HCT116 (cell line): ENCODE measurements around the gene PLK2.

ENCODE experiments used
- CEBPB ChIP-seq: IDR thresholded peaks from 2 replicates; pipeline ENCODE4 v1.6.1; 2012; ENCODE audit warnings: low read depth
- CTCF ChIP-seq, 3 experiments: fragments of 200-600 bp in 1 of 3; sonication (generic) in 1 of 3; IDR thresholded peaks in 2 of 3; conservative IDR thresholded peaks in 1 of 3; 2 replicates each; pipeline ENCODE4 v1.5.1; 2012 to 2017; ENCODE audit warnings: low read depth in 2 of 3, low read length in 2 of 3, antibody characterized with exemption in 1 of 3, borderline replicate concordance in 1 of 3, control low read depth in 1 of 3, mild to moderate bottlenecking in 1 of 3, mixed read lengths in 1 of 3, mixed run types in 1 of 3, moderate library complexity in 1 of 3; ENCODE audit not compliant: insufficient read depth in 1 of 3
- EGR1 ChIP-seq: IDR thresholded peaks from 2 replicates; pipeline ENCODE4 v1.6.1; 2012; ENCODE audit warnings: low read depth
- ELF1 ChIP-seq: IDR thresholded peaks from 2 replicates; pipeline ENCODE4 v1.6.1; 2012; ENCODE audit warnings: low read depth, borderline replicate concordance
- EZH2 ChIP-seq: fragments of 200-600 bp; sonication (generic); IDR thresholded peaks from 2 replicates; pipeline ENCODE4 v1.6.1; 2017; ENCODE audit warnings: antibody characterized with exemption, mixed run types
- EZH2phosphoT487 ChIP-seq: fragments of 200-600 bp; IDR thresholded peaks from 2 replicates; pipeline ENCODE4 v1.6.1; 2018; ENCODE audit warnings: antibody characterized with exemption, borderline replicate concordance
- JUND ChIP-seq: IDR thresholded peaks from 2 replicates; pipeline ENCODE4 v1.6.1; 2012
- POLR2A ChIP-seq: IDR thresholded peaks from 2 replicates; pipeline ENCODE4 v1.7.0; 2011; ENCODE audit warnings: borderline replicate concordance; ENCODE audit not compliant: insufficient read depth, insufficient read length; ENCODE audit errors: extremely low read depth
- REST ChIP-seq: IDR thresholded peaks from 2 replicates; pipeline ENCODE4 v1.6.1; 2012; ENCODE audit warnings: low read depth
- YY1 ChIP-seq: IDR thresholded peaks from 2 replicates; pipeline ENCODE4 v1.6.1; 2011; ENCODE audit warnings: low read length, low read depth, moderate library complexity, mild to moderate bottlenecking; ENCODE audit not compliant: insufficient replicate concordance; ENCODE audit errors: extremely low read depth

DNA sequence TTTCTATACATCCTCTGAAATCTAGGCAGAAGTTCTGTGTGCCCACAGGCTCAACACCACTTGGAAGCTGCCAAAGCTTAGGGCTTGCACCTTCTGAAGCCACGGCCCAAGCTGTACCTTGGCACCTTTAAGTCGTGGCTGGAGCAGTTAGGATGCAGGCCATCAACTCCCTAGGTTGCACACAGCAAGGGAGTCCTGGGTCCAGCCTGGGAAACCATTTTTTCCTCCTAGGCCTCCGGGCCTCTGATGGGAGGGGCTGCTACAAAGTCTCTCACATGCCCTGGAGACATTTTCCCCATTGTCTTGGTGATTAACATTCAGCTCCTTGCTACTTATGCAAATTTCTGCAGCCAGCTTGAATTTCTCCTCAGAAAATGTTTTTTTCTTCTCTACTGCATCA, 15.5 kb upstream of the PLK2 start:
- no peak for TF ChIP-seq EGR1
- no peak for TF ChIP-seq CTCF (IDR thresholded peaks at IDR 0.05 in 2 of 3, conservative IDR thresholded peaks at IDR 0.05 in 1 of 3; ENCODE audit: borderline replicate concordance in 1 of 3, insufficient read depth in 1 of 3, low read depth in 2 of 3, low read length in 2 of 3)
- no peak for TF ChIP-seq YY1
- no peak for TF ChIP-seq EZH2phosphoT487
- no peak for TF ChIP-seq EZH2
- TF ChIP-seq POLR2A: no peak
- TF ChIP-seq REST: no peak
- TF ChIP-seq JUND: no peak
- no peak for TF ChIP-seq CEBPB
- TF ChIP-seq ELF1: no peak
